Nephron progenitor cell (in vitro differentiated cells): ENCODE measurements around the gene NRIP3.
"Not testable (repeated sequence)": the region's sequence is repeated elsewhere in the genome, so short reads cannot be mapped to it uniquely, and the experiment has no call there.

Source experiments
- DNase-seq: peaks from one replicate; pipeline ENCODE4 v3.0.0; 2021
- H3K27ac Mint-ChIP-seq: 2 replicates; pipeline ENCODE4 v1.8.0; 2021; ENCODE audit warnings: mild to moderate bottlenecking, moderate library complexity, mixed read lengths
- H3K27me3 Mint-ChIP-seq: 2 replicates; pipeline ENCODE4 v1.8.0; 2021; ENCODE audit warnings: mild to moderate bottlenecking, low read depth, mixed read lengths; ENCODE audit not compliant: poor library complexity
- H3K36me3 Mint-ChIP-seq: 2 replicates; pipeline ENCODE4 v1.8.0; 2021; ENCODE audit warnings: low read depth, mixed read lengths
- H3K4me1 Mint-ChIP-seq: 2 replicates; pipeline ENCODE4 v1.8.0; 2021; ENCODE audit warnings: mixed read lengths
- H3K4me3 Mint-ChIP-seq: 2 replicates; pipeline ENCODE4 v1.8.0; 2021; ENCODE audit warnings: mild to moderate bottlenecking, moderate library complexity, mixed read lengths
- H3K9me3 Mint-ChIP-seq: 2 replicates; pipeline ENCODE4 v1.8.0; 2021; ENCODE audit warnings: mild to moderate bottlenecking, moderate library complexity, mixed read lengths
- TF ChIP-seq, protein P1 (sequence below): fragments of 200-600 bp; sonication (generic); IDR thresholded peaks from 2 replicates; pipeline ENCODE4 v1.5.0; 2021; ENCODE audit warnings: antibody characterized with exemption

The NRIP3 gene

DNA sequence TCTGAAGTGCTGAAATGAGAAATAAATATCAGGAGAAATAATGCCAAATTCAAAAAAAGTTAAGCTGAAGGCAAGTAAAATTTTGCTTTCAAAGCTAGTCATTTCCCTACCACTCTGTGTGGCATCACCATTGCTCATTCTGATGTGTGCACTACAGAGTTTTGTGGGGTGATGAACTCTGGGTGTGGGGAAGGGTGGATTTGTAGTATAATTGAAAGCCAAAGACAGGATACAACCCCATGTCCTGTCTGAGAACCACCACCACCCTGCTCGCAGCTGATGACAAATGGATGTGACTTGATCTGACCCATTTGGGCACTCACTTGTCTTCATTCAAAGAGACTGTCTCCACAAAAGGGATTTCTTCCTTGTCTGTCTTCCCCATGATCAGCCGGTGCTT, 20.2 kb downstream of the NRIP3 start:
- H3K4me1 Mint-ChIP-seq, result no peaks in the 10 kb centered on the region

DNA sequence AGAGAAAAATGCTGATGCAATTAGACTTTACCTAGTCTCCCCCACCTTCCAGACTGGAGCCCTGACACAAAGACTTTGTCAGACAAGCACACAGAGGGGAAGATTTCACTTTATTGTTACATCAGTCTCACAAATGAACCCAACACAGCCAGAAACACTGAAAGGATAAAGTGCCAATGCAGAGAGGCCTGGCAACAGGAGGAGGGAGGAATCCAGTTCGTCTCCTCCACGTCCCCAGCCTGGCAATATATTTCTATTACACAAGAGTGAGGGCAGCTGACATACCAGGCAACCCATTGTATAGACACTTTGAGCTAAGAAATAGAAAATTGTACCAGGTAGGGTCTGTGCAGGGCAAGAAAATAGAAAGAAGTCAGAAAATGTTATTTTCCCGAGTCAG, 23.3 kb downstream of the NRIP3 start:
- H3K27ac Mint-ChIP-seq, result no peak overlapping the region
- H3K4me3 Mint-ChIP-seq, result no peak overlapping the region
- peaks cover 10% of the 10 kb centered on the region for H3K9me3 Mint-ChIP-seq
- H3K27me3 Mint-ChIP-seq, result peaks cover 6% of the 10 kb centered on the region
- no peak for DNase-seq
- H3K4me1 Mint-ChIP-seq, result no peaks in the 10 kb centered on the region
- TF ChIP-seq, protein P1, sequence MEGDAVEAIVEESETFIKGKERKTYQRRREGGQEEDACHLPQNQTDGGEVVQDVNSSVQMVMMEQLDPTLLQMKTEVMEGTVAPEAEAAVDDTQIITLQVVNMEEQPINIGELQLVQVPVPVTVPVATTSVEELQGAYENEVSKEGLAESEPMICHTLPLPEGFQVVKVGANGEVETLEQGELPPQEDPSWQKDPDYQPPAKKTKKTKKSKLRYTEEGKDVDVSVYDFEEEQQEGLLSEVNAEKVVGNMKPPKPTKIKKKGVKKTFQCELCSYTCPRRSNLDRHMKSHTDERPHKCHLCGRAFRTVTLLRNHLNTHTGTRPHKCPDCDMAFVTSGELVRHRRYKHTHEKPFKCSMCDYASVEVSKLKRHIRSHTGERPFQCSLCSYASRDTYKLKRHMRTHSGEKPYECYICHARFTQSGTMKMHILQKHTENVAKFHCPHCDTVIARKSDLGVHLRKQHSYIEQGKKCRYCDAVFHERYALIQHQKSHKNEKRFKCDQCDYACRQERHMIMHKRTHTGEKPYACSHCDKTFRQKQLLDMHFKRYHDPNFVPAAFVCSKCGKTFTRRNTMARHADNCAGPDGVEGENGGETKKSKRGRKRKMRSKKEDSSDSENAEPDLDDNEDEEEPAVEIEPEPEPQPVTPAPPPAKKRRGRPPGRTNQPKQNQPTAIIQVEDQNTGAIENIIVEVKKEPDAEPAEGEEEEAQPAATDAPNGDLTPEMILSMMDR, result no peak
- peaks cover 4% of the 10 kb centered on the region for H3K36me3 Mint-ChIP-seq

More for the DNA sequence above, 20.2 kb downstream of the NRIP3 start:
- Mint-ChIP-seq H3K27me3 (peaks cover 10% of the 10 kb centered on the region), H3K4me3 (no peak overlapping the region), H3K9me3 (no peaks in the 10 kb centered on the region), H3K36me3 (no peaks in the 10 kb centered on the region), H3K27ac (no peak overlapping the region)
- DNase-seq, result no peak
- TF ChIP-seq, protein P1, result no peak

DNA sequence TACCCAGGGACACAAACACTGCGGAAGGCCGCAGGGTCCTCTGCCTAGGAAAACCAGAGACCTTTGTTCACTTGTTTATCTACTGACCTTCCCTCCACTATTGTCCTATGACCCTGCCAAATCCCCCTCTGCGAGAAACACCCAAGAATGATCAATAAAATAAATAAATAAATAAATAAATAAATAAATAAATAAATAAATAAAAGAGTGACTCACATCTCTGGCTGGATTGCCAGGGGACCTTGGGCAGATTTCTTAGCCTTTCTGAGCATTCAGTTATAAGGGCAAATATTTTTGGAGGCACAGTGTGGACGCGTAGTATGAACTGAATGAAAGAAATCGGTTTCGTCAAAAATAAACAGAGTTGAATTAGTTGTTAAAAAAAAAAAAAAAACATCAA, 24.4 kb downstream of the NRIP3 start:
- not testable (repeated sequence) for H3K27ac Mint-ChIP-seq, DNase-seq, H3K36me3 Mint-ChIP-seq, H3K4me1 Mint-ChIP-seq, H3K27me3 Mint-ChIP-seq, H3K4me3 Mint-ChIP-seq
- H3K9me3 Mint-ChIP-seq, result peaks cover 10% of the 10 kb centered on the region

DNA sequence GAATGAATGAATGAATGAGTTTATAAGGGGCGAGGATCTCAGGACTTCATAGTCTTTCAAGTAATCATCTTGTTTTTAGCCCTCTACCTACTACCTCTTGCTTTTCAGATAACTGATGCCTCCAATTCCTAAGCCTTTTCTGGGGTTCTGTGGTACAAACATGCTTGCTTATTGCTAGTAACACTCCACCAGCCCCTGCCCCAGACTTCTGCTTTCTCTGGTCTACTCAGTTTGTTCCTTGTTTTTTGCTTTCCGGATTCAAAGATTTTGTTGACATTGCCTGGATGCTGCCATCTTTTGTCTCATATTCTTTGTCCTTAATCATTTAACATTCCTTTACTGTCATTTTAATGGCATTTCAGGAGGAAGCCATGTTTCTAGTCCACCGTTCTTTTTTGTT, 30.7 kb downstream of the NRIP3 start:
- TF ChIP-seq, protein P1, result no peak
- H3K27ac Mint-ChIP-seq, result no peak overlapping the region
- H3K36me3 Mint-ChIP-seq, result peaks cover 4% of the 10 kb centered on the region
- no peak overlapping the region for H3K4me3 Mint-ChIP-seq
- peaks cover 10% of the 10 kb centered on the region for H3K9me3 Mint-ChIP-seq
- H3K4me1 Mint-ChIP-seq, result no peaks in the 10 kb centered on the region
- peaks cover 3% of the 10 kb centered on the region for H3K27me3 Mint-ChIP-seq
- DNase-seq, result no peak

DNA sequence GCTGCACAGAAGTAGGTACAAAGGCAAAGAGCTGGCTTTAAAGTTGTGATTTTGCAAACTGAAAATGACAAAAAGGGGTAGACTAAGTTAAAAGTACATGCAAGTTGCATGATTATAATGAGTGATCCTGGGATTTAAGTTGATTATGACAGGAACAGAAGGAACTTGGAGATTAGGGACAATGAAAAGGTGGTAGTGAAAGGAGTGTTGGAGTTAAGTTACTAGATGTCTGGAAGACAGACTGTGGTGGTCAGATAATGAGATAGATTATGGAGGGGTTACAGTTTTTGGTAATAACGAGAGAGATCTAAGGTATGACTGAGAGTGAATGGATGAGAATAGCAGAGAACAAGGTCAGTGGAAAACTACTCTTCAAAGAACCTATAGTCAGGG, 31.9 kb downstream of the NRIP3 start:
- peaks cover 8% of the 10 kb centered on the region for H3K9me3 Mint-ChIP-seq
- no peak overlapping the region for H3K27ac Mint-ChIP-seq
- peaks cover 3% of the 10 kb centered on the region for H3K27me3 Mint-ChIP-seq
- peaks cover 4% of the 10 kb centered on the region for H3K4me1 Mint-ChIP-seq
- TF ChIP-seq, protein P1, result no peak
- H3K4me3 Mint-ChIP-seq, result no peak overlapping the region
- DNase-seq, result no peak
- peaks cover 4% of the 10 kb centered on the region for H3K36me3 Mint-ChIP-seq

DNA sequence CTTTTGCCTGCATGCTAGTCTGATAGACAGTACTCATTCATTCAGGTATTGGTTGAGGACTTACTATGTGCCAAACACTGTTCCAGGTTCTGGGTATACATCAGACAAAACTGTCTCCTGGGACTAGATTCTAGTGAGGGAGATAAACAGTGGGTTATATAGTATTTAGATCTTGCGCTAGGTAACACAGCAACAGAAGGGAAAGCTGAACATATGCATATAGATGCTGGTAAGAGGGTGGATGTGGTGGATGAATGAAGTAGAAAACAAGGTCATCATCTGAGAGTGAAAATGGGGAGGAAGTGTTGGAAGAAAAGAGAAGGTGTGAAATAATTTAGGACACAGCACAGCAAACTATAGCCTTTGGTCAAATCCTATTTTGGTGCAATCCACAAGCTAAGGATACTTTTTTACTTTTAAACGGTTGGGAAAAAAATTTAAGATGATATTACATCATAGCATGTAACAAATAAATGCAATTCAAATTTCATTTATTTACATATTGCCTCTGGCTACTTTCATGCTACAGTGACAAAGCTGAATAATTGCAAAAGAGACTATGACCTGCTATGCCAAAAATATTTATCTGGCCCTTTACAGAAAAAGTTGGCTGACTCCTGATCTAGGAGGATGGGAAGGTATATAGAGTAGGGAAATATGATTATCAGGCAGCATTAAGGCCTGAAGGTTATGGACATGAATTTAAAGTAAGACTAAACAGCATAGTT, 32.4 kb downstream of the NRIP3 start:
- Mint-ChIP-seq H3K9me3 (peaks cover 2% of the 10 kb centered on the region), H3K36me3 (peaks cover 2% of the 10 kb centered on the region), H3K4me3 (no peak overlapping the region), H3K4me1 (peaks cover 9% of the 10 kb centered on the region), H3K27me3 (peaks cover 3% of the 10 kb centered on the region), H3K27ac (no peak overlapping the region)
- no peak for DNase-seq
- TF ChIP-seq, protein P1, result no peak
